ENCODE results near the gene FAM234B. TPM values are rescaled to one million over a fixed set of nuclear protein-coding genes. Genes with fewer than 3 reads are reported as not detected.
A peak's percentile ranks its signal among the peaks of the same experiment; 100 is the strongest.

The FAM234B gene
- total RNA-seq, 4 donors from 2014 or later: 24.0 to 32.3 (median 27.8) TPM

- no peak for DNase-seq (ENCODE audit: low spot score in 2 of 2)
- TF ChIP-seq EP300 (IDR thresholded peaks at IDR 0.05) (no peak), POLR2AphosphoS5 (IDR thresholded peaks at IDR 0.05) (no peak), POLR2A (IDR thresholded peaks at IDR 0.05) (no peak)
- TF ChIP-seq, protein P1, sequence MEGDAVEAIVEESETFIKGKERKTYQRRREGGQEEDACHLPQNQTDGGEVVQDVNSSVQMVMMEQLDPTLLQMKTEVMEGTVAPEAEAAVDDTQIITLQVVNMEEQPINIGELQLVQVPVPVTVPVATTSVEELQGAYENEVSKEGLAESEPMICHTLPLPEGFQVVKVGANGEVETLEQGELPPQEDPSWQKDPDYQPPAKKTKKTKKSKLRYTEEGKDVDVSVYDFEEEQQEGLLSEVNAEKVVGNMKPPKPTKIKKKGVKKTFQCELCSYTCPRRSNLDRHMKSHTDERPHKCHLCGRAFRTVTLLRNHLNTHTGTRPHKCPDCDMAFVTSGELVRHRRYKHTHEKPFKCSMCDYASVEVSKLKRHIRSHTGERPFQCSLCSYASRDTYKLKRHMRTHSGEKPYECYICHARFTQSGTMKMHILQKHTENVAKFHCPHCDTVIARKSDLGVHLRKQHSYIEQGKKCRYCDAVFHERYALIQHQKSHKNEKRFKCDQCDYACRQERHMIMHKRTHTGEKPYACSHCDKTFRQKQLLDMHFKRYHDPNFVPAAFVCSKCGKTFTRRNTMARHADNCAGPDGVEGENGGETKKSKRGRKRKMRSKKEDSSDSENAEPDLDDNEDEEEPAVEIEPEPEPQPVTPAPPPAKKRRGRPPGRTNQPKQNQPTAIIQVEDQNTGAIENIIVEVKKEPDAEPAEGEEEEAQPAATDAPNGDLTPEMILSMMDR (IDR thresholded peaks at IDR 0.05): no peak
These were observed 42.5 kb upstream of the FAM234B start for GRCh38 chr12:13001775-13002040.

GRCh38 chr12:13002301-13003097 is 41.7 kb upstream of the FAM234B start:
- Histone ChIP-seq H3K4me3 (peak overlapping the region; percentile 71), H3K36me3 (no peaks in the 10 kb centered on the region), H3K27ac (no peak overlapping the region), H3K27me3 (no peaks in the 10 kb centered on the region), H3K9me3 (no peaks in the 10 kb centered on the region), H3K4me1 (peaks cover 30% of the 10 kb centered on the region)
- no peak for DNase-seq (ENCODE audit: low spot score in 2 of 2)
- no peak for TF ChIP-seq POLR2A (IDR thresholded peaks at IDR 0.05)
- TF ChIP-seq EP300 (IDR thresholded peaks at IDR 0.05): no peak
- WGBS: 98% methylated on average over 10 of the region's 10 CpGs

More at GRCh38 chr12:13001775-13002040, 42.5 kb upstream of the FAM234B start:
- no peaks in the 10 kb centered on the region for H3K9me3 ChIP-seq
- H3K4me1 ChIP-seq: peaks cover 38% of the 10 kb centered on the region
- no peaks in the 10 kb centered on the region for H3K27me3 ChIP-seq
- H3K4me3 ChIP-seq: peak overlapping the region; percentile 71
- WGBS: 58% methylated on average over 16 of the region's 16 CpGs
- peak overlapping the region; percentile 95 for H3K27ac ChIP-seq
- no peaks in the 10 kb centered on the region for H3K36me3 ChIP-seq

DNA sequence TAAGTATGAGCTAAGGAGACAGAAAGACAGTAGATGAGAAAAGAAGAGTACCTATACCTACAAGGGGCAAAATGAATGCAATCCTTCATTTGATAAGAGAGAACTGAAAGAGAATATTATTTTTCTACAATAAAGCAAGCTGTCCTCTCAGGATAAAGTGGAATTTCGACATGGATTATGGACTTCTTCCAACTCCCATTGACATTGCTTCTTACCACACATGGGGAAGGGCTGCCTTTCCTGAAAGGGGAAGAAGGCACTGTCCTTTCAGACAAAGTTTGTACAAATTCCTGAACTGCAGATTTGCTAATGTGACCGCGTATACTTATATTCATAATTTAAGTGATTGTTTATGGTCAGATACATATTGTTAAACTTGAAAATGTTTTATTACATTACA is 39.8 kb upstream of the FAM234B start:
- TF ChIP-seq POLR2A (IDR thresholded peaks at IDR 0.05) (no peak), EP300 (IDR thresholded peaks at IDR 0.05) (no peak), POLR2AphosphoS5 (IDR thresholded peaks at IDR 0.05) (no peak)
- TF ChIP-seq, protein P1 (IDR thresholded peaks at IDR 0.05): no peak
- 78% methylated on average over 3 of the region's 3 CpGs for WGBS
- DNase-seq (ENCODE audit: low spot score in 2 of 2): no peak
- no peaks in the 10 kb centered on the region for H3K27me3 ChIP-seq
- no peaks in the 10 kb centered on the region for H3K36me3 ChIP-seq
- H3K9me3 ChIP-seq: no peaks in the 10 kb centered on the region
- H3K27ac ChIP-seq: no peak overlapping the region
- peaks cover 11% of the 10 kb centered on the region for H3K4me1 ChIP-seq
- no peak overlapping the region for H3K4me3 ChIP-seq

DNA sequence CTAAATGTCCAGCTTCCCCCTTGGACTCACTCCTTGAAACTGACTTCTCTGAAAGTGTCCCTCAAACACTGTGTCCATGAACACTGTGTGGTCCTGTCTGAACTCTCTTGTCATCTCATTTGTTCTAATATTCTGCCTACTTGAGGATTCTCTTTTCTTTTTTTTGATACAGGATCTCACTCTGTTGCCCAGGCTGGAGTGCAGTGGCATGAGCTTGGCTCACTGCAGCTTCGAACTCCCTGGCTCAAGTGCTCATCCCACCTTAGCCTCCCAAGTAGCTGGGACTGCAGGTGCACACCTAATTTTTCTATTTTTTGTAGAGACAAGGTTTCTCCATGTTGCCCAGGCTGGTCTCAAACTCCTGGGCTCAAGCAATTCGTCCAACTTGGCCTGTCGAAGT is 39.2 kb upstream of the FAM234B start:
- H3K4me1 ChIP-seq: peaks cover 9% of the 10 kb centered on the region
- no peak overlapping the region for H3K27ac ChIP-seq
- 74% methylated on average over 3 of the region's 3 CpGs for WGBS
- no peaks in the 10 kb centered on the region for H3K27me3 ChIP-seq
- no peaks in the 10 kb centered on the region for H3K9me3 ChIP-seq
- H3K36me3 ChIP-seq: no peaks in the 10 kb centered on the region
- TF ChIP-seq POLR2A (IDR thresholded peaks at IDR 0.05) (no peak), EP300 (IDR thresholded peaks at IDR 0.05) (no peak), POLR2AphosphoS5 (IDR thresholded peaks at IDR 0.05) (no peak)
- TF ChIP-seq, protein P1 (IDR thresholded peaks at IDR 0.05): no peak
- DNase-seq (ENCODE audit: low spot score in 2 of 2): no peak
- H3K4me3 ChIP-seq: no peak overlapping the region

GRCh38 chr12:13005649-13006048 is 38.5 kb upstream of the FAM234B start:
- Histone ChIP-seq H3K4me1 (peaks cover 5% of the 10 kb centered on the region), H3K9me3 (no peaks in the 10 kb centered on the region), H3K27ac (no peak overlapping the region), H3K27me3 (no peaks in the 10 kb centered on the region), H3K4me3 (no peak overlapping the region), H3K36me3 (no peaks in the 10 kb centered on the region)
- no peak for DNase-seq (ENCODE audit: low spot score in 2 of 2)
- TF ChIP-seq, protein P1 (IDR thresholded peaks at IDR 0.05): no peak
- TF ChIP-seq POLR2A (IDR thresholded peaks at IDR 0.05) (no peak), POLR2AphosphoS5 (IDR thresholded peaks at IDR 0.05) (no peak), EP300 (IDR thresholded peaks at IDR 0.05) (no peak)
- WGBS: 90% methylated on average over 2 of the region's 2 CpGs
